ENCODE measurements around the gene CCSER1. TPM values are rescaled to one million over a fixed set of nuclear protein-coding genes. Genes with fewer than 3 reads are reported as not detected.

The CCSER1 gene
- total and polyA plus RNA-seq, 2 experiments from 2014 or later: 2.9 to 3.4 TPM

- ATAC-seq: no peak
- H2AFZ ChIP-seq: no peak overlapping the region
Measured at GRCh38 chr4:91127831-91128230, 1000.6 kb downstream of the CCSER1 start.

More at GRCh38 chr4:91127831-91128230, 1000.6 kb downstream of the CCSER1 start:
- Mint-ChIP-seq H3K9me3 (no peaks in the 10 kb centered on the region), H3K27ac (peak overlapping the region; percentile 8), H3K27me3 (ENCODE audit: insufficient read depth, low read depth, poor library complexity) (no peaks in the 10 kb centered on the region), H3K4me3 (no peak overlapping the region), H3K4me1 (peaks cover 13% of the 10 kb centered on the region), H3K36me3 (ENCODE audit: low read depth) (no peaks in the 10 kb centered on the region)
- Histone ChIP-seq H3K4me3 (no peak overlapping the region), H3K9me2 (ENCODE audit: insufficient read depth) (no peaks in the 10 kb centered on the region), H3K79me2 (replicated peaks; ENCODE audit: insufficient read depth) (no peaks in the 10 kb centered on the region), H3F3A (replicated peaks; ENCODE audit: low read depth) (no peaks in the 10 kb centered on the region), H3K27me3 (ENCODE audit: insufficient read depth) (no peaks in the 10 kb centered on the region), H3K4me2 (no peak overlapping the region), H4K20me1 (replicated peaks; ENCODE audit: insufficient read depth) (no peaks in the 10 kb centered on the region), H3K36me3 (ENCODE audit: insufficient read depth) (no peaks in the 10 kb centered on the region), H3K27ac (ENCODE audit: low read depth) (no peak overlapping the region), H3K4me1 (ENCODE audit: insufficient read depth) (no peaks in the 10 kb centered on the region)
- TF ChIP-seq JUNB (IDR thresholded peaks at IDR 0.05; ENCODE audit: unreplicated experiment) (no peak), EZH2phosphoT487 (IDR thresholded peaks at IDR 0.05; ENCODE audit: unreplicated experiment) (no peak), ZNF114 (CRISPR knock-in tag; IDR thresholded peaks at IDR 0.05) (no peak), ZNF331 (CRISPR knock-in tag; IDR thresholded peaks at IDR 0.05; ENCODE audit: low read depth) (no peak), ZNF462 (CRISPR knock-in tag; IDR thresholded peaks at IDR 0.05) (no peak), CREB1 (CRISPR knock-in tag; IDR thresholded peaks at IDR 0.05; ENCODE audit: low read depth) (no peak), EZH2 (IDR thresholded peaks at IDR 0.05; ENCODE audit: low read depth, unreplicated experiment) (no peak), STAT1 (IDR thresholded peaks at IDR 0.05; ENCODE audit: unreplicated experiment) (no peak), POLR2AphosphoS5 (IDR thresholded peaks at IDR 0.05; ENCODE audit: low read depth) (no peak), NANOG (IDR thresholded peaks at IDR 0.05; ENCODE audit: borderline replicate concordance) (no peak), CTCF (conservative IDR thresholded peaks at IDR 0.05; ENCODE audit: low read depth in 2 of 2) (no peak)
- TF ChIP-seq, protein P1, sequence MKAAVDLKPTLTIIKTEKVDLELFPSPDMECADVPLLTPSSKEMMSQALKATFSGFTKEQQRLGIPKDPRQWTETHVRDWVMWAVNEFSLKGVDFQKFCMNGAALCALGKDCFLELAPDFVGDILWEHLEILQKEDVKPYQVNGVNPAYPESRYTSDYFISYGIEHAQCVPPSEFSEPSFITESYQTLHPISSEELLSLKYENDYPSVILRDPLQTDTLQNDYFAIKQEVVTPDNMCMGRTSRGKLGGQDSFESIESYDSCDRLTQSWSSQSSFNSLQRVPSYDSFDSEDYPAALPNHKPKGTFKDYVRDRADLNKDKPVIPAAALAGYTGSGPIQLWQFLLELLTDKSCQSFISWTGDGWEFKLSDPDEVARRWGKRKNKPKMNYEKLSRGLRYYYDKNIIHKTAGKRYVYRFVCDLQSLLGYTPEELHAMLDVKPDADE (IDR thresholded peaks at IDR 0.05): no peak
- TF ChIP-seq, protein P2, sequence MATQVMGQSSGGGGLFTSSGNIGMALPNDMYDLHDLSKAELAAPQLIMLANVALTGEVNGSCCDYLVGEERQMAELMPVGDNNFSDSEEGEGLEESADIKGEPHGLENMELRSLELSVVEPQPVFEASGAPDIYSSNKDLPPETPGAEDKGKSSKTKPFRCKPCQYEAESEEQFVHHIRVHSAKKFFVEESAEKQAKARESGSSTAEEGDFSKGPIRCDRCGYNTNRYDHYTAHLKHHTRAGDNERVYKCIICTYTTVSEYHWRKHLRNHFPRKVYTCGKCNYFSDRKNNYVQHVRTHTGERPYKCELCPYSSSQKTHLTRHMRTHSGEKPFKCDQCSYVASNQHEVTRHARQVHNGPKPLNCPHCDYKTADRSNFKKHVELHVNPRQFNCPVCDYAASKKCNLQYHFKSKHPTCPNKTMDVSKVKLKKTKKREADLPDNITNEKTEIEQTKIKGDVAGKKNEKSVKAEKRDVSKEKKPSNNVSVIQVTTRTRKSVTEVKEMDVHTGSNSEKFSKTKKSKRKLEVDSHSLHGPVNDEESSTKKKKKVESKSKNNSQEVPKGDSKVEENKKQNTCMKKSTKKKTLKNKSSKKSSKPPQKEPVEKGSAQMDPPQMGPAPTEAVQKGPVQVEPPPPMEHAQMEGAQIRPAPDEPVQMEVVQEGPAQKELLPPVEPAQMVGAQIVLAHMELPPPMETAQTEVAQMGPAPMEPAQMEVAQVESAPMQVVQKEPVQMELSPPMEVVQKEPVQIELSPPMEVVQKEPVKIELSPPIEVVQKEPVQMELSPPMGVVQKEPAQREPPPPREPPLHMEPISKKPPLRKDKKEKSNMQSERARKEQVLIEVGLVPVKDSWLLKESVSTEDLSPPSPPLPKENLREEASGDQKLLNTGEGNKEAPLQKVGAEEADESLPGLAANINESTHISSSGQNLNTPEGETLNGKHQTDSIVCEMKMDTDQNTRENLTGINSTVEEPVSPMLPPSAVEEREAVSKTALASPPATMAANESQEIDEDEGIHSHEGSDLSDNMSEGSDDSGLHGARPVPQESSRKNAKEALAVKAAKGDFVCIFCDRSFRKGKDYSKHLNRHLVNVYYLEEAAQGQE (IDR thresholded peaks at IDR 0.05; ENCODE audit: unreplicated experiment): no peak
- DNase-seq (ENCODE audit: low spot score): no peak
